HG02798 (cell line): ENCODE results near the gene GRM5.

Experiments
- ATAC-seq: cut with Tn5 transposase; IDR thresholded peaks from one replicate; pipeline ENCODE4 v1.9.1; 2021; ENCODE audit warnings: mild to moderate bottlenecking; ENCODE audit not compliant: unreplicated experiment, poor library complexity

GRM5 gene

GRCh38 chr11:88629496-88629895, 436.3 kb downstream of the GRM5 start:
- ATAC-seq, result no peak

GRCh38 chr11:88626216-88626615, 439.6 kb downstream of the GRM5 start:
- ATAC-seq, result no peak

GRCh38 chr11:88623531-88623930, 442.3 kb downstream of the GRM5 start:
- ATAC-seq, result no peak

GRCh38 chr11:88620568-88621130, 445.1 kb downstream of the GRM5 start:
- no peak for ATAC-seq

GRCh38 chr11:88619656-88620385, 446.0 kb downstream of the GRM5 start:
- no peak for ATAC-seq

- no peak for ATAC-seq
These were observed 446.7 kb downstream of the GRM5 start for GRCh38 chr11:88619071-88619425.

GRCh38 chr11:88618327-88619070, 447.3 kb downstream of the GRM5 start:
- no peak for ATAC-seq

- no peak for ATAC-seq
These were observed 448.6 kb downstream of the GRM5 start for GRCh38 chr11:88617226-88617625.

- no peak for ATAC-seq
These were observed 461.5 kb downstream of the GRM5 start for GRCh38 chr11:88604260-88604659.

GRCh38 chr11:88603091-88603867, 462.5 kb downstream of the GRM5 start:
- no peak for ATAC-seq

- ATAC-seq, result no peak
These were observed 468.4 kb downstream of the GRM5 start for GRCh38 chr11:88597387-88597786.

GRCh38 chr11:88596786-88597185, 469.0 kb downstream of the GRM5 start:
- no peak for ATAC-seq

- ATAC-seq, result no peak
These were observed 471.4 kb downstream of the GRM5 start for GRCh38 chr11:88594274-88594950.

- ATAC-seq, result no peak
These were observed 475.4 kb downstream of the GRM5 start for GRCh38 chr11:88590361-88590760.

GRCh38 chr11:88583251-88583650, 482.5 kb downstream of the GRM5 start:
- no peak for ATAC-seq

- no peak for ATAC-seq
These were observed 486.3 kb downstream of the GRM5 start for GRCh38 chr11:88579466-88579865.

- ATAC-seq, result no peak
These were observed 489.0 kb downstream of the GRM5 start for GRCh38 chr11:88576741-88577140.

- ATAC-seq, result no peak
These were observed 489.9 kb downstream of the GRM5 start for GRCh38 chr11:88575916-88576315.

- no peak for ATAC-seq
These were observed 496.4 kb downstream of the GRM5 start for GRCh38 chr11:88569342-88569741.

- ATAC-seq, result no peak
These were observed 510.0 kb downstream of the GRM5 start for GRCh38 chr11:88555829-88556202.
